Medulla oblongata (tissue), 1 donor: ENCODE data around the gene BBX.
"Not testable (repeated sequence)": the region's sequence is repeated elsewhere in the genome, so short reads cannot be mapped to it uniquely, and the experiment has no call there.

ENCODE experiments used
- DNase-seq: peaks from one replicate; pipeline ENCODE4 v3.0.0-alpha.2; 2015; ENCODE audit errors: extremely low spot score

Gene BBX

GRCh38 chr3:107682580-107682979 is 159.8 kb downstream of the BBX start:
- no peak for DNase-seq

- DNase-seq, result no peak
Measured at GRCh38 chr3:107683447-107683846, 160.7 kb downstream of the BBX start.

- DNase-seq, result no peak
Measured at GRCh38 chr3:107684431-107684925, 161.7 kb downstream of the BBX start.

GRCh38 chr3:107685383-107685782 is 162.6 kb downstream of the BBX start:
- DNase-seq, result no peak

GRCh38 chr3:107687056-107687581 is 164.4 kb downstream of the BBX start:
- no peak for DNase-seq

- DNase-seq, result no peak
Measured at GRCh38 chr3:107689355-107689754, 166.6 kb downstream of the BBX start.

- peak; percentile 76 for DNase-seq
Measured at GRCh38 chr3:107690522-107691138, 167.9 kb downstream of the BBX start.

- not testable (repeated sequence) for DNase-seq
Measured at GRCh38 chr3:107691984-107692383, 169.2 kb downstream of the BBX start.

- DNase-seq, result not testable (repeated sequence)
Measured at GRCh38 chr3:107697348-107697747, 174.6 kb downstream of the BBX start.

GRCh38 chr3:107697855-107698254 is 175.1 kb downstream of the BBX start:
- not testable (repeated sequence) for DNase-seq

GRCh38 chr3:107699682-107700081 is 176.9 kb downstream of the BBX start:
- DNase-seq, result no peak

- DNase-seq, result no peak
Measured at GRCh38 chr3:107701299-107701698, 178.5 kb downstream of the BBX start.

- DNase-seq, result no peak
Measured at GRCh38 chr3:107704477-107704876, 181.7 kb downstream of the BBX start.

GRCh38 chr3:107705046-107705445 is 182.3 kb downstream of the BBX start:
- DNase-seq, result no peak

GRCh38 chr3:107710851-107711250 is 188.1 kb downstream of the BBX start:
- DNase-seq, result peak; percentile 71

GRCh38 chr3:107716734-107717133 is 194.0 kb downstream of the BBX start:
- DNase-seq, result no peak

- no peak for DNase-seq
Measured at GRCh38 chr3:107718547-107718946, 195.8 kb downstream of the BBX start.

GRCh38 chr3:107727102-107727501 is 204.3 kb downstream of the BBX start:
- no peak for DNase-seq

GRCh38 chr3:107729686-107730085 is 206.9 kb downstream of the BBX start:
- DNase-seq, result no peak

- no peak for DNase-seq
Measured at GRCh38 chr3:107734317-107734716, 211.6 kb downstream of the BBX start.

GRCh38 chr3:107737914-107738313 is 215.2 kb downstream of the BBX start:
- no peak for DNase-seq

GRCh38 chr3:107738486-107739183 is 215.9 kb downstream of the BBX start:
- DNase-seq, result no peak

GRCh38 chr3:107739227-107739626 is 216.5 kb downstream of the BBX start:
- no peak for DNase-seq
